Measurements from ENCODE around the gene KRTAP2-3. TPM values are rescaled to one million over a fixed set of nuclear protein-coding genes. Genes with fewer than 3 reads are reported as not detected.
"Not testable (repeated sequence)": the region's sequence is repeated elsewhere in the genome, so short reads cannot be mapped to it uniquely, and the experiment has no call there.

KRTAP2-3 gene
- total RNA-seq, 1 experiment from 2014 or later: 0.57 TPM

GRCh38 chr17:41083427-41083826, 23.5 kb upstream of the KRTAP2-3 start:
- Histone ChIP-seq H3K4me2 (peak overlapping the region; percentile 56), H3K4me1 (replicated peaks; ENCODE audit: insufficient read depth) (peaks cover 35% of the 10 kb centered on the region), H3K27ac (peak overlapping the region; percentile 69), H3F3A (ENCODE audit: insufficient read depth, low read depth) (peaks cover 13% of the 10 kb centered on the region), H3K9me3 (ENCODE audit: insufficient read depth, low read depth) (peaks cover 13% of the 10 kb centered on the region)
- H3K27me3 ChIP-seq (ENCODE audit: insufficient read depth, low read depth); POLR2A ChIA-PET (ENCODE audit: unreplicated experiment); CTCF ChIA-PET; H4K20me1 ChIP-seq (ENCODE audit: insufficient read depth); H2AFZ ChIP-seq; H3K36me3 ChIP-seq (ENCODE audit: low read depth); BruUV-seq (replicated peaks); H3K79me2 ChIP-seq (ENCODE audit: low read depth); intact Hi-C loops (cut with micrococcal nuclease; ENCODE audit: unreplicated experiment); H3K9me2 ChIP-seq (ENCODE audit: insufficient read depth); H3K4me3 ChIP-seq: not testable (repeated sequence)
- peak in 1 of 2 experiments; percentile 75 for DNase-seq

- H3K36me3 ChIP-seq (ENCODE audit: low read depth): no peaks in the 10 kb centered on the region
- ChIA-PET POLR2A (ENCODE audit: unreplicated experiment) (no interaction called here), CTCF (no interaction called here)
- H2AFZ ChIP-seq: no peak overlapping the region
- peak overlapping the region; percentile 56 for H3K4me2 ChIP-seq
- no peaks in the 10 kb centered on the region for H4K20me1 ChIP-seq (ENCODE audit: insufficient read depth)
- peaks cover 13% of the 10 kb centered on the region for H3K9me3 ChIP-seq (ENCODE audit: insufficient read depth, low read depth)
- H3F3A ChIP-seq (ENCODE audit: insufficient read depth, low read depth): peaks cover 13% of the 10 kb centered on the region
- H3K27ac ChIP-seq: peak overlapping the region; percentile 69
- no peaks in the 10 kb centered on the region for H3K79me2 ChIP-seq (ENCODE audit: low read depth)
- no peak overlapping the region; the same call in 1 of the 2 replicates for H3K4me3 ChIP-seq
- BruUV-seq (replicated peaks): no TSS peak
- H3K9me2 ChIP-seq (ENCODE audit: insufficient read depth): no peaks in the 10 kb centered on the region
- TF ChIP-seq CTCF (conservative IDR thresholded peaks at IDR 0.05): no peak
- no peak for TF ChIP-seq EZH2 (IDR thresholded peaks at IDR 0.05; ENCODE audit: low read depth)
- intact Hi-C loops (cut with micrococcal nuclease; ENCODE audit: unreplicated experiment): no loop called here
- peak in 1 of 2 experiments; percentile 49 for DNase-seq
- no peaks in the 10 kb centered on the region for H3K27me3 ChIP-seq (ENCODE audit: insufficient read depth, low read depth)
- peaks cover 35% of the 10 kb centered on the region for H3K4me1 ChIP-seq (replicated peaks; ENCODE audit: insufficient read depth)
Measured at GRCh38 chr17:41082626-41083025, 22.7 kb upstream of the KRTAP2-3 start.

- no peak overlapping the region for H3K27ac ChIP-seq
- H3K9me2 ChIP-seq (ENCODE audit: insufficient read depth): no peaks in the 10 kb centered on the region
- no peak overlapping the region for H3K4me2 ChIP-seq
- H3F3A ChIP-seq (ENCODE audit: insufficient read depth, low read depth): no peaks in the 10 kb centered on the region
- H3K36me3 ChIP-seq (ENCODE audit: low read depth): no peaks in the 10 kb centered on the region
- H3K4me1 ChIP-seq (replicated peaks; ENCODE audit: insufficient read depth): no peaks in the 10 kb centered on the region
- H3K79me2 ChIP-seq (ENCODE audit: low read depth): no peaks in the 10 kb centered on the region
- no peak overlapping the region for H3K4me3 ChIP-seq
- BruUV-seq (replicated peaks): no TSS peak
- H2AFZ ChIP-seq: no peak overlapping the region
- no peaks in the 10 kb centered on the region for H3K27me3 ChIP-seq (ENCODE audit: insufficient read depth, low read depth)
- intact Hi-C loops (cut with micrococcal nuclease; ENCODE audit: unreplicated experiment): no loop called here
- TF ChIP-seq EZH2 (IDR thresholded peaks at IDR 0.05; ENCODE audit: low read depth) (no peak), CTCF (conservative IDR thresholded peaks at IDR 0.05) (no peak)
- H3K9me3 ChIP-seq (ENCODE audit: insufficient read depth, low read depth): peaks cover 8% of the 10 kb centered on the region; the same call in 1 of the 2 replicates
- DNase-seq: no peak
- H4K20me1 ChIP-seq (ENCODE audit: insufficient read depth): no peaks in the 10 kb centered on the region
- CTCF ChIA-PET: no interaction called here
- POLR2A ChIA-PET (ENCODE audit: unreplicated experiment): no interaction called here
Measured at GRCh38 chr17:41076788-41077187, 16.9 kb upstream of the KRTAP2-3 start.

- ChIA-PET CTCF (no interaction called here), POLR2A (ENCODE audit: unreplicated experiment) (no interaction called here)
- H3K79me2 ChIP-seq (ENCODE audit: low read depth): no peaks in the 10 kb centered on the region
- H3F3A ChIP-seq (ENCODE audit: insufficient read depth, low read depth): no peaks in the 10 kb centered on the region
- H3K9me3 ChIP-seq (ENCODE audit: insufficient read depth, low read depth): peaks cover 3% of the 10 kb centered on the region; the same call in 1 of the 2 replicates
- no TSS peak for BruUV-seq (replicated peaks)
- intact Hi-C loops (cut with micrococcal nuclease; ENCODE audit: unreplicated experiment): no loop called here
- no peaks in the 10 kb centered on the region for H3K36me3 ChIP-seq (ENCODE audit: low read depth)
- H2AFZ ChIP-seq: no peak overlapping the region
- no peak overlapping the region for H3K4me2 ChIP-seq
- no peaks in the 10 kb centered on the region for H4K20me1 ChIP-seq (ENCODE audit: insufficient read depth)
- H3K27ac ChIP-seq: no peak overlapping the region
- TF ChIP-seq EZH2 (IDR thresholded peaks at IDR 0.05; ENCODE audit: low read depth): no peak
- TF ChIP-seq CTCF (conservative IDR thresholded peaks at IDR 0.05): no peak
- H3K4me3 ChIP-seq: no peak overlapping the region
- no peaks in the 10 kb centered on the region for H3K4me1 ChIP-seq (replicated peaks; ENCODE audit: insufficient read depth)
- no peak for DNase-seq
- H3K9me2 ChIP-seq (ENCODE audit: insufficient read depth): no peaks in the 10 kb centered on the region
- no peaks in the 10 kb centered on the region for H3K27me3 ChIP-seq (ENCODE audit: insufficient read depth, low read depth)
Measured at GRCh38 chr17:41073676-41074075, 13.8 kb upstream of the KRTAP2-3 start.
